Body of pancreas (tissue), 4 donors: ENCODE results near the gene SIDT1.

Experiments used
- POLR2A ChIP-seq, 3 donors: fragments of 450-650 bp; IDR thresholded peaks; one replicate each; pipeline ENCODE4 v1.6.1; 2016; ENCODE audit warnings: antibody characterized with exemption in 3 of 3, mild to moderate bottlenecking in 2 of 3
- TF ChIP-seq, protein P1 (sequence below), 7 experiments: fragments of 450-650 bp in 4 of 7; fragments of 200-600 bp in 3 of 7; sonication (generic) in 3 of 7; IDR thresholded peaks; one replicate each; pipeline ENCODE4 v1.5.1; 2016 to 2019; ENCODE audit warnings: antibody characterized with exemption in 7 of 7

DNA sequence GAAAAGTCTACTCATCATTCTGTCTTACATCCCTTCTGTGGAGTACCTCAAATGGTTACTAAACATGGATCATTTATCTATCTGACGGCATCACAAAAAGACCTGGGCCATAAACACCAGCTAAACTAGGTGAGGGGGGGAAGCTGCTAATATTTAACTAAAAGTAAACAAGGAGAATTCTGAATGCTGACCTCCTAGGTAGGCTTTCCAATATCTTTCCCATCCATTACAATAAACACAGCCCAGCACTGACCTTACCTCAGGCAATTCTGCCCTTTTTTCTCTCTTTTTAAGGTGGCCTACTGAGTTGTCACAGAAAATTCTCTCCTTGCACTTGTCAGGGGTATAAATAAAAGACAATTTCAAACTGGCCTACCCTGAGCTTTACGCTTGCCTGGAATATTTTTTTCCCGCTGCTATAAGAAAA, 131.0 kb downstream of the SIDT1 start:
- TF ChIP-seq POLR2A (IDR thresholded peaks at IDR 0.05), result no peak
- TF ChIP-seq, protein P1, sequence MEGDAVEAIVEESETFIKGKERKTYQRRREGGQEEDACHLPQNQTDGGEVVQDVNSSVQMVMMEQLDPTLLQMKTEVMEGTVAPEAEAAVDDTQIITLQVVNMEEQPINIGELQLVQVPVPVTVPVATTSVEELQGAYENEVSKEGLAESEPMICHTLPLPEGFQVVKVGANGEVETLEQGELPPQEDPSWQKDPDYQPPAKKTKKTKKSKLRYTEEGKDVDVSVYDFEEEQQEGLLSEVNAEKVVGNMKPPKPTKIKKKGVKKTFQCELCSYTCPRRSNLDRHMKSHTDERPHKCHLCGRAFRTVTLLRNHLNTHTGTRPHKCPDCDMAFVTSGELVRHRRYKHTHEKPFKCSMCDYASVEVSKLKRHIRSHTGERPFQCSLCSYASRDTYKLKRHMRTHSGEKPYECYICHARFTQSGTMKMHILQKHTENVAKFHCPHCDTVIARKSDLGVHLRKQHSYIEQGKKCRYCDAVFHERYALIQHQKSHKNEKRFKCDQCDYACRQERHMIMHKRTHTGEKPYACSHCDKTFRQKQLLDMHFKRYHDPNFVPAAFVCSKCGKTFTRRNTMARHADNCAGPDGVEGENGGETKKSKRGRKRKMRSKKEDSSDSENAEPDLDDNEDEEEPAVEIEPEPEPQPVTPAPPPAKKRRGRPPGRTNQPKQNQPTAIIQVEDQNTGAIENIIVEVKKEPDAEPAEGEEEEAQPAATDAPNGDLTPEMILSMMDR (IDR thresholded peaks at IDR 0.05), result no peak
